Activated gamma-delta T cell (primary cell): ENCODE results near the gene ZNF329.
A peak's percentile ranks its signal among the peaks of the same experiment; 100 is the strongest.
"Not testable (repeated sequence)": the region's sequence is repeated elsewhere in the genome, so short reads cannot be mapped to it uniquely, and the experiment has no call there.

ENCODE experiments used
- DNase-seq: peaks from one replicate; lab custom pipeline; 2025; lab: John Stamatoyannopoulos, UW
- total RNA-seq, 2 donors: gene quantifications; one replicate each; lab custom pipeline; 2026; lab: John Stamatoyannopoulos, UW

ZNF329 gene
- 48.0 to 56.0 reads per million in 2 donors for total RNA-seq

- DNase-seq: peak; percentile 64
Observed at GRCh38 chr19:58150328-58150921, at the start of gene ZNF329. TSS of gene ZNF329 (minus strand) at chr19:58150789. CDS start at chr19:58129503, 21,286 bp downstream.

GRCh38 chr19:58196901-58197616, 46.5 kb upstream of the ZNF329 start:
- no peak for DNase-seq

GRCh38 chr19:58183817-58184215, 33.2 kb upstream of the ZNF329 start:
- no peak for DNase-seq

- peak; percentile 86 for DNase-seq
Observed at GRCh38 chr19:58182989-58183816, 32.6 kb upstream of the ZNF329 start, which contains the start of gene ZNF274. TSS of gene ZNF274 (plus strand) at chr19:58183061. CDS start at chr19:58183966, 905 bp downstream.

GRCh38 chr19:58182577-58182988, 32.0 kb upstream of the ZNF329 start:
- DNase-seq: peak; percentile 53

GRCh38 chr19:58181902-58182576, 31.4 kb upstream of the ZNF329 start:
- no peak for DNase-seq

GRCh38 chr19:58170860-58171259, 20.3 kb upstream of the ZNF329 start:
- DNase-seq: no peak

GRCh38 chr19:58166708-58167280, 16.2 kb upstream of the ZNF329 start:
- DNase-seq: no peak

- DNase-seq: no peak
Observed at GRCh38 chr19:58166268-58166667, 15.7 kb upstream of the ZNF329 start.

GRCh38 chr19:58157045-58157728, 6.6 kb upstream of the ZNF329 start:
- DNase-seq: no peak

GRCh38 chr19:58154679-58155648, 4.4 kb upstream of the ZNF329 start:
- DNase-seq: peak; percentile 80

GRCh38 chr19:58154287-58154678, 3.7 kb upstream of the ZNF329 start:
- DNase-seq: no peak

GRCh38 chr19:58153386-58153785, 2.8 kb upstream of the ZNF329 start:
- DNase-seq: no peak

GRCh38 chr19:58147475-58147874, 3.1 kb downstream of the ZNF329 start:
- DNase-seq: not testable (repeated sequence)

- no peak for DNase-seq
Observed at GRCh38 chr19:58145849-58146248, 4.7 kb downstream of the ZNF329 start.

- DNase-seq: no peak
Observed at GRCh38 chr19:58134244-58134643, 16.3 kb downstream of the ZNF329 start.

- DNase-seq: no peak
Observed at GRCh38 chr19:58129284-58129683, 21.3 kb downstream of the ZNF329 start.

- no peak for DNase-seq
Observed at GRCh38 chr19:58128041-58128685, 22.4 kb downstream of the ZNF329 start.

GRCh38 chr19:58123354-58123753, 27.2 kb downstream of the ZNF329 start:
- DNase-seq: no peak
